ENCODE data around the gene CCND1. TPM values are rescaled to one million over a fixed set of nuclear protein-coding genes. Genes with fewer than 3 reads are reported as not detected.

Gene CCND1
- polyA plus RNA-seq, 4 donors = 6.2 to 53.8 (median 15.6) TPM

GRCh38 chr11:69645801-69646492 lies 5.0 kb downstream of the CCND1 start:
- no peak for FAIRE-seq
- H3K4me3 ChIP-seq (ENCODE audit: low read depth in 1 of 3, low read length in 3 of 3) = no peak overlapping the region
- H3K36me3 ChIP-seq (ENCODE audit: control insufficient read depth in 3 of 3, insufficient read depth in 2 of 3, low read depth in 1 of 3, low read length in 3 of 3) = peaks cover 6 to 76% (median 10%) of the 10 kb centered on the region in 3 donors
- peaks cover 0 to 3% (median 0%) of the 10 kb centered on the region in 3 donors for H3K27me3 ChIP-seq (ENCODE audit: control insufficient read depth in 3 of 3, insufficient read depth in 3 of 3, low read length in 3 of 3)
- H3K4me1 ChIP-seq (ENCODE audit: control insufficient read depth in 3 of 3, insufficient read depth in 2 of 3, low read depth in 1 of 3, low read length in 2 of 3) = peaks cover 0 to 19% (median 3%) of the 10 kb centered on the region in 3 donors
- 72 to 77% (median 73%) methylated on average over 29 to 30 of the region's 30 CpGs for WGBS, 3 donors
- no peak overlapping the region for H3K27ac ChIP-seq (ENCODE audit: low read depth in 1 of 3, low read length in 2 of 3)
- no peaks in the 10 kb centered on the region for H3K9me3 ChIP-seq (ENCODE audit: control insufficient read depth in 2 of 2, insufficient read depth in 1 of 2, low read depth in 1 of 2, low read length in 1 of 2)
- no peak for DNase-seq

- Histone ChIP-seq H3K36me3 (ENCODE audit: control insufficient read depth in 3 of 3, insufficient read depth in 2 of 3, low read depth in 1 of 3, low read length in 3 of 3) (peaks cover 6 to 81% (median 10%) of the 10 kb centered on the region in 3 donors), H3K4me3 (ENCODE audit: low read depth in 1 of 3, low read length in 3 of 3) (no peak overlapping the region), H3K27ac (ENCODE audit: low read depth in 1 of 3, low read length in 2 of 3) (no peak overlapping the region), H3K27me3 (ENCODE audit: control insufficient read depth in 3 of 3, insufficient read depth in 3 of 3, low read length in 3 of 3) (no peaks in the 10 kb centered on the region), H3K4me1 (ENCODE audit: control insufficient read depth in 3 of 3, insufficient read depth in 2 of 3, low read depth in 1 of 3, low read length in 2 of 3) (peaks cover 0 to 19% (median 3%) of the 10 kb centered on the region in 3 donors), H3K9me3 (ENCODE audit: control insufficient read depth in 2 of 2, insufficient read depth in 1 of 2, low read depth in 1 of 2, low read length in 1 of 2) (no peaks in the 10 kb centered on the region)
- no peak for DNase-seq
- no peak for FAIRE-seq
- 81 to 90% (median 88%) methylated on average over 29 to 32 of the region's 32 CpGs for WGBS, 3 donors
These were observed 5.8 kb downstream of the CCND1 start for GRCh38 chr11:69646493-69647389.

- H3K9me3 ChIP-seq (ENCODE audit: control insufficient read depth in 2 of 2, insufficient read depth in 1 of 2, low read depth in 1 of 2, low read length in 1 of 2) = no peaks in the 10 kb centered on the region
- peaks cover 9 to 87% (median 10%) of the 10 kb centered on the region in 3 donors for H3K36me3 ChIP-seq (ENCODE audit: control insufficient read depth in 3 of 3, insufficient read depth in 2 of 3, low read depth in 1 of 3, low read length in 3 of 3)
- FAIRE-seq (no peak), DNase-seq (no peak)
- no peak overlapping the region for H3K4me3 ChIP-seq (ENCODE audit: low read depth in 1 of 3, low read length in 3 of 3)
- no peaks in the 10 kb centered on the region for H3K27me3 ChIP-seq (ENCODE audit: control insufficient read depth in 3 of 3, insufficient read depth in 3 of 3, low read length in 3 of 3)
- H3K27ac ChIP-seq (ENCODE audit: low read depth in 1 of 3, low read length in 2 of 3) = no peak overlapping the region
- WGBS, 3 donors = 90 to 94% (median 91%) methylated on average over 8 to 11 of the region's 11 CpGs
- H3K4me1 ChIP-seq (ENCODE audit: control insufficient read depth in 3 of 3, insufficient read depth in 2 of 3, low read depth in 1 of 3, low read length in 2 of 3) = peaks cover 0 to 19% (median 3%) of the 10 kb centered on the region in 3 donors
These were observed 6.4 kb downstream of the CCND1 start for GRCh38 chr11:69647390-69647748.

- 78 to 93% (median 87%) methylated on average over 25 to 28 of the region's 28 CpGs for WGBS, 3 donors
- Histone ChIP-seq H3K9me3 (ENCODE audit: control insufficient read depth in 2 of 2, insufficient read depth in 1 of 2, low read depth in 1 of 2, low read length in 1 of 2) (no peaks in the 10 kb centered on the region), H3K4me3 (ENCODE audit: low read depth in 1 of 3, low read length in 3 of 3) (no peak overlapping the region), H3K27me3 (ENCODE audit: control insufficient read depth in 3 of 3, insufficient read depth in 3 of 3, low read length in 3 of 3) (no peaks in the 10 kb centered on the region), H3K36me3 (ENCODE audit: control insufficient read depth in 3 of 3, insufficient read depth in 2 of 3, low read depth in 1 of 3, low read length in 3 of 3) (peaks cover 9 to 89% (median 10%) of the 10 kb centered on the region in 3 donors), H3K4me1 (ENCODE audit: control insufficient read depth in 3 of 3, insufficient read depth in 2 of 3, low read depth in 1 of 3, low read length in 2 of 3) (peaks cover 0 to 19% (median 3%) of the 10 kb centered on the region in 3 donors), H3K27ac (ENCODE audit: low read depth in 1 of 3, low read length in 2 of 3) (no peak overlapping the region)
- FAIRE-seq (no peak), DNase-seq (no peak)
These were observed 7.0 kb downstream of the CCND1 start for GRCh38 chr11:69647761-69648497.

DNA sequence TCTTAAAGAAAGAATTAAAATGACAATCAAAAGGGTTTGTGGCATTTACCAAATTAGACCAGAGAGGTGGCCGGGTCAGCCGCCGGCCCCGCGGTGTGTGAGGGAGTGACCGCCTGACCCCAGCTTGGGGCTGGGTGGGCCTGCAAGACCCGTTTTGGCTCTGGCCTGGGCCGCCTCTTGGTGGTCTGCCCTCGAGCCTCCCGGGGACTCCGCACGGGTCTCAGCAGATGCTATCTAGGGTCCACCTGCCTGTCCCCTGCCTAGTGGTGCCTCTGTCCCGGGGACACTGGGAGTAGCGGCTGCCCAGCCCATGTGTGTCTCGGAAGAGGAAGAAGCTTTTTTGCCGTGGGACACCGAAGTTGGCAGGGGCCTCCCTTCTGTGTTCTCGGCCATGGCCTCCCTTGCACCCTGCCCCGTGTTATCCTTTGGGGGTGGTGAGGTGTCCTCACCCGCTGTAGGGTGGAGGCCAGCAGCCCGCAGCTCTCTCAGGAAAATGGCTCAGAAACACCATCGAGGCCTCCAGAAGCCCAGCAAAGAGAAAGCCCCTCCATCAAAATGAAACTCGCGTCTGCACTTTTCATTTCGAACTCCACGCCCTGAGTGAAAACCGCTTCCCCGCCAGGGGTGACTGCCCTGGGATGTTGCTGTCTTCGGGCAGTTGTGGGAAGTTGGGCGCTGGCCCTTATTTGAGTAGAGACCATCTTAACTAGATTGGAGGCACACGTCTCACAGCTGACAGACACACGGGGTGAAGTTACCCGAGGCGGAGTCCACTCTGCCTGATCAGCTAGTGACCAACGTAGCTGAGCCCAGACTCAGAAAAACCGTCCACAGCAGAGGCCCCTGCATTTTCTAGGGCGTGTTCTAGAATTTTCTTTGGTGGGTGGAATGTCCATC lies 8.0 kb downstream of the CCND1 start:
- Histone ChIP-seq H3K27me3 (ENCODE audit: control insufficient read depth in 3 of 3, insufficient read depth in 3 of 3, low read length in 3 of 3) (no peaks in the 10 kb centered on the region), H3K36me3 (ENCODE audit: control insufficient read depth in 3 of 3, insufficient read depth in 2 of 3, low read depth in 1 of 3, low read length in 3 of 3) (peaks cover 9 to 92% (median 15%) of the 10 kb centered on the region in 3 donors), H3K9me3 (ENCODE audit: control insufficient read depth in 2 of 2, insufficient read depth in 1 of 2, low read depth in 1 of 2, low read length in 1 of 2) (no peaks in the 10 kb centered on the region), H3K27ac (ENCODE audit: low read depth in 1 of 3, low read length in 2 of 3) (no peak overlapping the region), H3K4me3 (ENCODE audit: low read depth in 1 of 3, low read length in 3 of 3) (no peak overlapping the region), H3K4me1 (ENCODE audit: control insufficient read depth in 3 of 3, insufficient read depth in 2 of 3, low read depth in 1 of 3, low read length in 2 of 3) (peaks cover 0 to 13% (median 2%) of the 10 kb centered on the region in 3 donors)
- WGBS, 3 donors = 88 to 89% (median 88%) methylated on average over 36 to 37 of the region's 37 CpGs
- DNase-seq (no peak), FAIRE-seq (no peak)

GRCh38 chr11:69649576-69649900 lies 8.6 kb downstream of the CCND1 start:
- Histone ChIP-seq H3K9me3 (ENCODE audit: control insufficient read depth in 2 of 2, insufficient read depth in 1 of 2, low read depth in 1 of 2, low read length in 1 of 2) (no peaks in the 10 kb centered on the region), H3K4me3 (ENCODE audit: low read depth in 1 of 3, low read length in 3 of 3) (no peak overlapping the region), H3K27me3 (ENCODE audit: control insufficient read depth in 3 of 3, insufficient read depth in 3 of 3, low read length in 3 of 3) (no peaks in the 10 kb centered on the region), H3K36me3 (ENCODE audit: control insufficient read depth in 3 of 3, insufficient read depth in 2 of 3, low read depth in 1 of 3, low read length in 3 of 3) (peaks cover 9 to 92% (median 15%) of the 10 kb centered on the region in 3 donors), H3K4me1 (ENCODE audit: control insufficient read depth in 3 of 3, insufficient read depth in 2 of 3, low read depth in 1 of 3, low read length in 2 of 3) (peaks cover 0 to 9% (median 0%) of the 10 kb centered on the region in 3 donors), H3K27ac (ENCODE audit: low read depth in 1 of 3, low read length in 2 of 3) (no peak overlapping the region)
- FAIRE-seq = no peak
- WGBS, 3 donors = 92 to 97% (median 94%) methylated on average over 10 of the region's 10 CpGs
- no peak for DNase-seq

DNA sequence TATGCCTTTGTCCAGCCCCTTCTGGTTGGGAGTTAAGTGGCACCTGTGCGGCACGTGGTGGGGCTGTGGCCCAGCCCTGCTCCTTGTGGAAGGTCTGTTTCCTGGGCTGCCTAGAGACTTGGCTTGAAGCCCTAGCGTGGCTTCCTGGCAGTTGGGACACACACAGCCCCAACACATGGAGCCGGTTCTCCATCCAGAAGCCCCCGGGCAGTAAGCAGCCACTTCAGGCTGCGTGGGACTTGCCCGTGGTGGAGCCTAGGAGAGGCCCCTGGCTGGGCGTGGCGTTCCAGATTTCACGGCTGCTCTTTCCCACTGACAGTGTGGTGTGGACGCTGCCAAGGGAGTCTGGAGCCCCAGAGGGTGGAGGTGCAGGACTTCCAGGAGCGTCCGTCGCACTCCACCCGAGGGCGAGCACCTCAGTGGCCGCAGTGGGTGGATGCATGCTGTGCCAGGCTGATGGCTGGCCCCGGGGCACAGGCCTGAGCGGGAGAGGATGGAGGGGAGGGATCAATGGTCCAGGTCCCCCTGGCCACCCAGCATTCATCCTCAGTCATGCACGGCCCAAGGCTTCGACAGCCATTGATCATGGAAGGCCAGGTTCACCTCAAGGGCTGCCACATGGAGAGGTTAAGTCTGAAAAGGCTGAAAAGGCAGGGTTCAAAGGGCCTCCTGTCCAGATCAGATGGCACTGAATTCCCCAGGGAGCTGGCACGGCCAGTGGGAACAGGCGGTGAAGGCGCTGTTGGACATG lies 9.3 kb downstream of the CCND1 start:
- FAIRE-seq = no peak

More for the DNA sequence above, 9.3 kb downstream of the CCND1 start:
- no peak for DNase-seq
- H3K9me3 ChIP-seq (ENCODE audit: control insufficient read depth in 2 of 2, insufficient read depth in 1 of 2, low read depth in 1 of 2, low read length in 1 of 2) = no peaks in the 10 kb centered on the region
- H3K4me3 ChIP-seq (ENCODE audit: low read depth in 1 of 3, low read length in 3 of 3) = no peak overlapping the region
- peaks cover 9 to 90% (median 15%) of the 10 kb centered on the region in 3 donors for H3K36me3 ChIP-seq (ENCODE audit: control insufficient read depth in 3 of 3, insufficient read depth in 2 of 3, low read depth in 1 of 3, low read length in 3 of 3)
- 82 to 86% (median 86%) methylated on average over 24 of the region's 24 CpGs for WGBS, 3 donors
- H3K27me3 ChIP-seq (ENCODE audit: control insufficient read depth in 3 of 3, insufficient read depth in 3 of 3, low read length in 3 of 3) = no peaks in the 10 kb centered on the region
- H3K27ac ChIP-seq (ENCODE audit: low read depth in 1 of 3, low read length in 2 of 3) = no peak overlapping the region
- peaks cover 0 to 9% (median 0%) of the 10 kb centered on the region in 3 donors for H3K4me1 ChIP-seq (ENCODE audit: control insufficient read depth in 3 of 3, insufficient read depth in 2 of 3, low read depth in 1 of 3, low read length in 2 of 3)

Data from small intestine (tissue), 7 donors.